SKM-1 (cell line): ENCODE data around the gene ATG7.

Experiments used
- DNase-seq: peaks from one replicate; lab custom pipeline; 2025; ENCODE audit not compliant: unreplicated experiment; lab: John Stamatoyannopoulos, UW

The ATG7 gene

GRCh38 chr3:11603628-11604027 is 331.4 kb downstream of the ATG7 start:
- no peak for DNase-seq

- no peak for DNase-seq
These were observed 332.1 kb downstream of the ATG7 start for GRCh38 chr3:11604139-11604892.

GRCh38 chr3:11605398-11605797 is 333.2 kb downstream of the ATG7 start:
- no peak for DNase-seq

GRCh38 chr3:11606090-11606784 is 334.0 kb downstream of the ATG7 start:
- DNase-seq, result no peak

- no peak for DNase-seq
These were observed 334.8 kb downstream of the ATG7 start for GRCh38 chr3:11606865-11607440.
